Endothelial cell of umbilical vein (primary cell): ENCODE results near the gene SSR4. TPM values are rescaled to one million over a fixed set of nuclear protein-coding genes. Genes with fewer than 3 reads are reported as not detected.

Experiments
- BruUV-seq: library from RNA; stranded (reverse); fragments of 400-500 nt; replicated peaks from 2 replicates; lab custom pipeline; 2021; lab: Mats Ljungman, UMichigan
- CTCF ChIA-PET: fragments of 300-600, 350-600 bp; sonication (Branson Sonifier 250); formaldehyde crosslinking; loops from one replicate; lab custom pipeline; 2021; ENCODE audit warnings: antibody characterized with exemption, inconsistent platforms; lab: Charles Lee
- POLR2A ChIA-PET: fragments of 300-600, 350-600 bp; sonication (Branson Sonifier 250); formaldehyde crosslinking; loops from one replicate; lab custom pipeline; 2021; ENCODE audit warnings: antibody characterized with exemption, inconsistent platforms; lab: Charles Lee
- DNase-seq: peaks from one replicate; pipeline ENCODE4 v3.0.0-alpha.2; 2011; ENCODE audit warnings: low read depth, low spot score
- FAIRE-seq: peaks from 2 replicates; lab custom pipeline; 2011; peaks lifted over from hg19 to GRCh38; lab: Jason Lieb, UNC
- H2AFZ ChIP-seq: 2 replicates; pipeline ENCODE4 v1.6.0; 2012; ENCODE audit warnings: low read depth, low read length, control low read depth, inconsistent platforms
- H3K27ac ChIP-seq: 2 replicates; pipeline ENCODE4 v1.5.1; 2011; ENCODE audit warnings: low read depth, mild to moderate bottlenecking, control low read depth, low read length, moderate library complexity; ENCODE audit not compliant: insufficient read depth
- H3K27me3 ChIP-seq, 2 experiments: 2 replicates each; pipeline versions ENCODE4 v1.6.0 to v1.6.1; 2011; ENCODE audit warnings: low read length in 2 of 2, mixed read lengths in 1 of 2; ENCODE audit not compliant: control insufficient read depth in 2 of 2, insufficient read depth in 2 of 2
- H3K36me3 ChIP-seq, 2 experiments: 2 replicates in 1 of 2; 3 replicates in 1 of 2; pipeline ENCODE4 v1.5.1; 2011; ENCODE audit warnings: low read length in 2 of 2, mild to moderate bottlenecking in 1 of 2, moderate library complexity in 1 of 2; ENCODE audit not compliant: control insufficient read depth in 2 of 2, insufficient read depth in 2 of 2; ENCODE audit errors: extremely low read depth in 1 of 2
- H3K4me1 ChIP-seq: 3 replicates; pipeline ENCODE4 v1.5.1; 2011; ENCODE audit warnings: mild to moderate bottlenecking, low read length; ENCODE audit not compliant: control insufficient read depth, insufficient read depth; ENCODE audit errors: extremely low read depth
- H3K4me2 ChIP-seq: 2 replicates; pipeline ENCODE4 v1.6.1; 2011; ENCODE audit warnings: low read length, control low read depth, mixed read lengths; ENCODE audit not compliant: insufficient read depth
- H3K4me3 ChIP-seq, 3 experiments: fragments of 200-600 bp in 1 of 3; sonication (generic), shearing (Covaris generic) in 1 of 3; replicated peaks in 1 of 3; 2 replicates each; pipeline ENCODE4 v1.5.1; 2011 to 2016; ENCODE audit warnings: control low read depth in 3 of 3, low read length in 3 of 3, mild to moderate bottlenecking in 2 of 3, inconsistent platforms in 1 of 3, low read depth in 1 of 3, moderate library complexity in 1 of 3; ENCODE audit not compliant: insufficient read depth in 1 of 3
- H3K79me2 ChIP-seq: 2 replicates; pipeline ENCODE4 v1.6.0; 2012; ENCODE audit warnings: low read length, inconsistent platforms; ENCODE audit not compliant: control insufficient read depth, insufficient read depth
- H3K9ac ChIP-seq: replicated peaks from 2 replicates; pipeline ENCODE3; 2011; ENCODE audit warnings: low read length, control low read depth; ENCODE audit not compliant: insufficient read depth; ENCODE audit errors: extremely low read depth
- H3K9me1 ChIP-seq: replicated peaks from 3 replicates; pipeline ENCODE4 v1.6.0; 2011; ENCODE audit warnings: mild to moderate bottlenecking, low read length; ENCODE audit not compliant: control insufficient read depth, insufficient read depth; ENCODE audit errors: extremely low read depth
- H3K9me3 ChIP-seq: replicated peaks from 2 replicates; pipeline ENCODE4 v1.5.1; 2012; ENCODE audit warnings: low read length, inconsistent platforms; ENCODE audit not compliant: control insufficient read depth, insufficient read depth
- H4K20me1 ChIP-seq: replicated peaks from 2 replicates; pipeline ENCODE3; 2011; ENCODE audit warnings: mild to moderate bottlenecking, low read length; ENCODE audit not compliant: control insufficient read depth, insufficient read depth; ENCODE audit errors: extremely low read depth
- EZH2 ChIP-seq: IDR thresholded peaks from 2 replicates; pipeline ENCODE4 v1.6.1; 2012; ENCODE audit warnings: borderline replicate concordance, low read depth, mild to moderate bottlenecking, moderate library complexity, low read length, inconsistent platforms; ENCODE audit not compliant: severe bottlenecking
- FOS ChIP-seq: IDR thresholded peaks from 2 replicates; pipeline ENCODE4 v1.6.1; 2011; ENCODE audit warnings: mild to moderate bottlenecking, low read length, moderate library complexity, borderline replicate concordance; ENCODE audit not compliant: insufficient read depth
- GATA2 ChIP-seq: IDR thresholded peaks from 2 replicates; pipeline ENCODE4 v1.7.0; 2011; ENCODE audit warnings: low read depth, mild to moderate bottlenecking, moderate library complexity, mixed read lengths, low read length; ENCODE audit not compliant: insufficient read length, insufficient read depth
- JUN ChIP-seq: IDR thresholded peaks from 2 replicates; pipeline ENCODE4 v1.6.1; 2011; ENCODE audit warnings: borderline replicate concordance, low read depth; ENCODE audit not compliant: insufficient read length, insufficient read depth
- MAX ChIP-seq: IDR thresholded peaks from 2 replicates; pipeline ENCODE4 v1.6.1; 2011; ENCODE audit not compliant: insufficient read depth, insufficient read length
- MYC ChIP-seq: IDR thresholded peaks from one replicate; pipeline ENCODE4 v1.6.1; 2011; ENCODE audit warnings: mild to moderate bottlenecking, low read depth, low read length
- POLR2A ChIP-seq: IDR thresholded peaks from 2 replicates; pipeline ENCODE4 v1.6.1; 2012; ENCODE audit warnings: low read depth, mild to moderate bottlenecking, control low read depth, low read length
- POLR2AphosphoS5 ChIP-seq: IDR thresholded peaks from 2 replicates; pipeline ENCODE4 v1.6.1; 2012; ENCODE audit warnings: low read depth, mild to moderate bottlenecking, control low read depth, low read length, moderate library complexity; ENCODE audit not compliant: insufficient read depth
- dilution Hi-C: fragments of 300-500 bp; cut with MboI; formaldehyde crosslinking; loops from one replicate; pipeline ENCODE4 v1.15.0; 2019; ENCODE audit warnings: low sequenced_read_pairs; ENCODE audit not compliant: extremely low pct_ligation_motif_present
- intact Hi-C: fragments of 100-400 bp; cut with micrococcal nuclease; formaldehyde crosslinking; loops from one replicate; pipeline ENCODE4 v1.10.0; 2022
- polyA plus RNA-seq, 4 experiments: library from polyadenylated mRNA; depleted of rRNA in 3 of 4; stranded (reverse) in 3 of 4; unstranded in 1 of 4; fragments of >200 nt; gene quantifications; 2 replicates each; pipeline versions ENCODE4 v1.2.1 to v1.2.3, GENCODE V29; 2011 to 2012; ENCODE audit warnings: missing spikeins in 1 of 4
- total RNA-seq: library from RNA; stranded (reverse); gene quantifications from 2 replicates; pipeline ENCODE4 v1.2.3, GENCODE V29; 2021
- TF ChIP-seq, protein P1 (sequence below), 2 donors: IDR thresholded peaks; 1 replicate in 1 of 2; 2 replicates in 1 of 2; pipeline ENCODE4 v1.5.1; 2011; ENCODE audit warnings: low read length in 2 of 2, mild to moderate bottlenecking in 2 of 2, moderate library complexity in 2 of 2, control low read depth in 1 of 2, inconsistent platforms in 1 of 2, low read depth in 1 of 2; ENCODE audit not compliant: insufficient read depth in 1 of 2; ENCODE audit errors: extremely low read depth in 1 of 2

SSR4 gene
- total and polyA plus RNA-seq, 2 donors (not counting 3 experiments of a cell fraction or from before 2014, with no cell fraction given) = 235 to 732 TPM

- dilution Hi-C loops = no loop called here
Measured at GRCh38 chrX:153769158-153769864, 25.2 kb upstream of the SSR4 start.

More at GRCh38 chrX:153769158-153769864, 25.2 kb upstream of the SSR4 start:
- BruUV-seq = no TSS peak
- Histone ChIP-seq H3K4me3 (no peak overlapping the region), H3K9me3 (no peaks in the 10 kb centered on the region), H3K36me3 (peaks cover 0 to 17% of the 10 kb centered on the region in 2 experiments), H3K27ac (no peak overlapping the region), H3K4me1 (peaks cover 19% of the 10 kb centered on the region), H3K9ac (no peak overlapping the region), H2AFZ (no peak overlapping the region), H3K4me2 (no peak overlapping the region), H4K20me1 (no peaks in the 10 kb centered on the region), H3K79me2 (no peaks in the 10 kb centered on the region), H3K27me3 (no peaks in the 10 kb centered on the region), H3K9me1 (no peaks in the 10 kb centered on the region)
- intact Hi-C loops = loop anchor here (10.0 kb wide), 1 partner anchor 275 kb away; no protein-coding TSS in a partner anchor
- POLR2A ChIA-PET = no interaction called here
- no peak for TF ChIP-seq POLR2AphosphoS5
- no peak for TF ChIP-seq EZH2
- no peak for TF ChIP-seq GATA2
- TF ChIP-seq JUN = no peak
- TF ChIP-seq, protein P1, sequence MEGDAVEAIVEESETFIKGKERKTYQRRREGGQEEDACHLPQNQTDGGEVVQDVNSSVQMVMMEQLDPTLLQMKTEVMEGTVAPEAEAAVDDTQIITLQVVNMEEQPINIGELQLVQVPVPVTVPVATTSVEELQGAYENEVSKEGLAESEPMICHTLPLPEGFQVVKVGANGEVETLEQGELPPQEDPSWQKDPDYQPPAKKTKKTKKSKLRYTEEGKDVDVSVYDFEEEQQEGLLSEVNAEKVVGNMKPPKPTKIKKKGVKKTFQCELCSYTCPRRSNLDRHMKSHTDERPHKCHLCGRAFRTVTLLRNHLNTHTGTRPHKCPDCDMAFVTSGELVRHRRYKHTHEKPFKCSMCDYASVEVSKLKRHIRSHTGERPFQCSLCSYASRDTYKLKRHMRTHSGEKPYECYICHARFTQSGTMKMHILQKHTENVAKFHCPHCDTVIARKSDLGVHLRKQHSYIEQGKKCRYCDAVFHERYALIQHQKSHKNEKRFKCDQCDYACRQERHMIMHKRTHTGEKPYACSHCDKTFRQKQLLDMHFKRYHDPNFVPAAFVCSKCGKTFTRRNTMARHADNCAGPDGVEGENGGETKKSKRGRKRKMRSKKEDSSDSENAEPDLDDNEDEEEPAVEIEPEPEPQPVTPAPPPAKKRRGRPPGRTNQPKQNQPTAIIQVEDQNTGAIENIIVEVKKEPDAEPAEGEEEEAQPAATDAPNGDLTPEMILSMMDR (IDR thresholded peaks at IDR 0.05; ENCODE audit: extremely low read depth in 1 of 2, insufficient read depth in 1 of 2, low read depth in 1 of 2, low read length in 2 of 2) = no peak
- no peak for TF ChIP-seq POLR2A
- no peak for TF ChIP-seq FOS
- no peak for TF ChIP-seq MYC
- TF ChIP-seq MAX = no peak
- FAIRE-seq (no peak), DNase-seq (no peak)
- CTCF ChIA-PET = no interaction called here
